HG02610 (cell line): ENCODE measurements around the gene USP3.

Experiments
- ATAC-seq: cut with Tn5 transposase; IDR thresholded peaks from one replicate; pipeline ENCODE4 v1.9.1; 2021; ENCODE audit warnings: mild to moderate bottlenecking, moderate library complexity; ENCODE audit not compliant: unreplicated experiment

Gene USP3

GRCh38 chr15:63535689-63536088 lies 31.3 kb downstream of the USP3 start:
- ATAC-seq, result no peak

DNA sequence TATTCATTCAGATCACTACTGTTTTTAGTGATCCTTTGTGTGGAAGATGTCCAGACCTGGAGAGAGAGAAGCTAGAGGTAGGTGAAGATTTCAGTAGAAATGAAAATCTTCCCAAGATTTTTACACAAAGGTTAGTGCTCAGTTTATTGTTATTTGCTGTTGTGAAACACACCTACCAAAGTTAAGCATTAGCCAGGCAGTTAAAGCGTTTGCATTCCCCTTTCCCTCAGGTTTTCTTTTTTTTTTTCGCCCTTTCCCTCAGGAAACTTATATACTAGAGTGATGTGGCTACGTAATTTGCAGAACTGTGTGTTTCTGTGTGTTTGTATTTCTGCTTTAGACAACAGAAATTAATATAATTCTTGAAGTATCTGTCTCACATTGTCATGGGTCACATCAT lies 34.5 kb downstream of the USP3 start:
- ATAC-seq, result no peak

DNA sequence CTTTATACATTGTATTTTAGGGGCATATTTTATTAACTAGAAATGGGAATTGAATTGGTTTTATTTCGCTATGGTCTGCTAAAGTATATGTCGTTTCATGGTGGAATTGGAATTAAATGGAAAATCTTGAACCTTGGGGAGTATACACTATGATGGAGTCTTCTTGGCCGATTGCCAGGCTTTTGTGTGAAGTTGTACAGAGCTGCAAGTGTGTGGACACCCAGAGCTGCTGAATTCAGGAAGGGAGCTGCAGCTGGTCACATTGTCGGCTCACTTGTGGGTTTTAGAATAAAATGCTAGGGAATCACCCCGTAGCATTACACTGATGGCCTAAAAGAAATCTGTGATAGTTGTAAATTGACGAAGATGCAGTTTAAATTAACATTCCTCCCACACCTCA lies 35.1 kb downstream of the USP3 start:
- ATAC-seq, result no peak

GRCh38 chr15:63539998-63540397 lies 35.6 kb downstream of the USP3 start:
- no peak for ATAC-seq

DNA sequence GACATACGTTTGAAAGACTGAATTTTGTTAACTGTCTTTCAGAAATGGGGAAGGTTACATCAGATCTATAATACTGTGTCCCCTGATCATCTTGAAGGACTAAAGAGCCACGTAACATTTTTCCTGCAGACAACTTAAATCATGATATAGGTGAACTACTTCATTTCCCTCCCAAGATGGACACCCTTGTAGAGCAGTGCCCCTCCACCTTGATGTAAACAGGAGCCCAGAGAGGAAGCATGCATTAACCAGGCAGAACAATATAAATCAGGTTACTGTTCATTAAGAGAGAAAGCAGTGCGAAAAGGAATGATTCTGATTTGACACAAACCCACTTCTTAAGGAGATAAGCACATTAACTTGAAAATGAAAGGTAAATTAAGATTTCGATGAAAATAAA lies 36.1 kb downstream of the USP3 start:
- ATAC-seq, result no peak

DNA sequence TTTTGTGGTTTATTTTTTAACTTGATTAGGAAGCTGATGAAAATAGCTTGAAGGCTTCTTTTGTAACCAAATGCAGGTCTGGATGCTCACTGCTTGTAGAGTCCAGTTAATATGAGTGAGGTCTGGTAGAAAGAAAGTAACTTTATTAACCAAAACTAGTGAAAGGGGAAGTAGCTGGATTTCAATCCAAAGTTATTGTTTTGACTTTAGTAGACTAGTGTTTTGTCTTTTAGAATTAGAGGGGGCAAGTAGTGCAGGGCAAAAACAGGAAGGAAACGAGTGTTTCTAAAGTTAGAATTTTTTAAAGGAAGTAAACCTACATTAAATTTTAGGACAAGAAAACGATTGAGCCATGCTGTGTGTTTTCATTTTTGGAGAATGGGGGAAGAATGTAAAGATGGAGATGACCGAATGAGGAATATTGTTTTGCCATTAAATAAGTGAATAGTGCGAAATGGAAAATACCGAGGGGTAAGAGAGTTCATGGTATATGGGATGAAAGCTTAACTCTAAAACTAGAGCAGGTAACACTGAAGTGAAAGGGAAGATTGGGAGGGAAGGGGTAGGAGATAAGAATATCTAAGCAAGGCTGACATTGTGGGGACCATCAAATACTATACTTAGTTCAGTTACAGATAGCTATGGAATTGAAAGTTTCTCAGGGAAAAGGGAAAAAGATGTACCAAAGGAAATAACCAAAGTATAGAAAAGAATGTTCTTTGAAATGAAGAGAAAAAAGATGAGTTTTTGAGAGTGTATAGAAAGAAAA lies 40.0 kb downstream of the USP3 start:
- no peak for ATAC-seq

DNA sequence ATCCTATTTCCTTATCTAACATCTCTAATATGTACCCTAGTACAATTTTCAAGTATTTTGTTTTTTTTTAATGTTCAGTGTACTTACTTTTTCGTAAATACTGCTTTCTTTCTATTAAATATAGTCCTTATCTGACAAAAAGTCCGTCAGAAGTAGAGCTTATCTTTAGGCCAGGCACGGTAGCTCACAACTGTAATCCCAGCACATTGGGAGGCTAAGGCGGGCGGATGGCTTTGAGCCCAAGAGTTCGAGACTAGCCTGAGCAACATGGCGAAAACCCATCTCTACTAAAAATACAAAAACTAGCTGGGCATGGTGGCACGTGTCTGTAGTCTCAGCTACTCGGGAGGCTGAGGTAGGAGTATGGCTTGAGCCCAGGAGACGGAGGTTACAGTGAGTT lies 41.1 kb downstream of the USP3 start:
- ATAC-seq, result no peak

DNA sequence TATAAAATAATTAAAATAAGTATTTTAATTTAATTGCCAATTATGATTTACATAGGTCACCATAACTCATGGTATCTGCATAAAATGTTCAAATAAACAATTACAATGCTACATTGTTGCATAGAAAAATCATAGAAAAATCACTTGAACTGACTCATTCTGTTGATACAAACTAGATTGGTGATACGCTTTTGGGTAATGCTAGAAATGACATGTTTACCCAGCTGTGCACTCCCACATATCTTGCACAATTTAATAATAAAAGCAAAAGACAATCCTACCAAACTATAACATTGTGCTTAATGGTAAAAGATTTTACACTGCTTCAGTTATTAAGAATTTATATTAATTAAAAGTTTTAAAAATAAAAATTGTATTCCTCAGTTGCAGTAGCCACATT lies 47.0 kb downstream of the USP3 start:
- ATAC-seq, result no peak

DNA sequence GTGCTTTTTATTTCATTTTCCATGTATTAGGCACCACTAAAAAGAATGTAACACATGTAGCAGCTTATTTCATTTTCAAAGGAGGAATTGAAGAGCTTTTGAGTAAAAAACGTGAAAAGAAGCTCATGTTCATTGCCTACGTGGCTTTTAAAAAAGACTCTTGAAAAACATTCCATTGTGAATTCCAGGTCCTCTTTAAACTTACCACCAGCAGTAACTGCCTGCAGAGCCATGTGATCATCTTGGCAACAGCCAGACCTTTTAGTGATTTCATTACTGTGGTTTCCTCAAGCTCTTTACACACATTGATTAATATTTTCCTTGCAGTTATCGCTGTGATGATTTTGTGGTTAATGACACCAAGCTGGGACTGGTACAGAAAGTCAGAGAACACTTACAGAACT lies 49.0 kb downstream of the USP3 start:
- ATAC-seq, result no peak

DNA sequence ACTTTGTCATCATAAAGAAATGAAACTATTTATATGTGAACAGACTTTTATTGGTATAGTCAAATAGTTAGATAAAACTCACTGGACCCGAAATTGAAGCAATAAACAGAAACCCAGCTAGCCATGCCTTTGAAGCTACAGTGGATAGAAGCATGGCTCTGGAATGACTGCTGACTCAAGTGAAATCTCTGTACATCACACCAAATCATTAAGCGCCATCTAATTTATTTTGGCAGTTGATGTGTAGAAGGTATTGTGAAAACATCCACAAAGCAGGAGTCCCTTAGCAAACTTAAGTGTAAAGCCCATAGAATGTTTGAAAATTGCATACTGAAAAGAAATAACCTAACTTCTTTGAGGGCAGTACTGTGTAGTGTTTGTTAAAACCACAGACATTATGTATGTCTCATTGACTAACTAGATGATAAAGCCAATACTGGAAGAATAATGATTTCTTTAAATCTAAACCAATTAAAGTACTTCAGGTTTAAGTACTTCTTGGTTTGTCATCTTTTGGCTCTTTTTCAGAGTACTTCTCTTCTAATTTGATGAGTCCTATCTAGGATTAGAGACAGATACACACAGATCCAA lies 50.0 kb downstream of the USP3 start:
- no peak for ATAC-seq

DNA sequence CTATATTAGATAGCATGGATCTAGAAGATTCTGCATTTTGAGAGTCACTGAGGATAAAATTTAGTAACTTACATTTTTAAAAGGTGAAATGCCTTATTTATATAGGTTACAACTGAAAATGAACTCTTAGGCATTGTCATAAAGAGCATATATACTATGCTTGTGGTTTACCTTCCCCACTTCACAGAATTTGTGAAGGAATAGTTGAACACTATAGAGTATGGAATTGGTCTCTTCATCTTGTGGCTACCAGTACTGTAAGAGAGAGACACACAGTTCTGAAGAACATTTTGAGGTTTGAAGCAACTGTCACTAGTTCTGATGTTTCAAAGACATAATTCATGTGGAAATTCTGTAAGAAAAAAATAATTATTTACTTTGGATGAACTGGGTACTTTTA lies 51.1 kb downstream of the USP3 start:
- no peak for ATAC-seq

DNA sequence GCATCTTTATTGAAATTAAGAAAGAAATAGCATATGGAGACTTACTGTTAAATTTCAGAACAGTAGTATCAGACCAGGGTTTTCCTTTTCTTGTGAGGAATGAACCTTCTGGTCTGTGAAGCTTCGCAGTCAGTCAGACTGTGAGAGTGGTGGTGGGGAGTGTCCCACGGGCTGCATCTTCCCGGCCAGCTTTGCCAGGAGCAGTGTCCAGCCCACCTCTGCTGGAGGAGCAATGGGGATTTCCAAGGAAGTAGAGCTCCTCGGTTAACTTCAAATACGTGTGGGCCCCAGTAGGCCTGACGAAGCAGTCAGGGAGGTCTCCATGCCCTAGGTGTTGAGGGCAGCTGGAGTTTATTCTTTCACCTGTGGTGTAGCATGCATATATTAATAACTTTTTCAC lies 51.9 kb downstream of the USP3 start:
- ATAC-seq, result no peak

DNA sequence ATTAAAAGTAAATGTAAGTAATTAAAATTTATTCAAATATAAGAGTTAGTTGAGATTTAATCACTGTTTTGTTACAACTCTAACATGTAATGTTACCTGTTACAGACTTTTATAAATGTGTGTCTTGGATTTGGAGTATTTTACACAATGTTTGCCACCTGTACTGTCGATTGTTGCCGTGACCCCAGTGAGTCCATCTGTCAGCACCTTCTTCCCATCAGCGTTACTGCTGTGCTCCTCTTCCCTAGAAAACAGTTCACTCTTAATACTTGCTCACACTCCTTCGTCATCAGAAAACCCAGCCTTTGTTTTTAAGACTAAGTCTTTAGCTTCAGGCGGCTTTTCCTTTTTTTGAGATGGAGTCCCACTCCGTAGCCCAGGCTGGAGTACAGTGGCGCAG lies 52.3 kb downstream of the USP3 start:
- ATAC-seq, result no peak

DNA sequence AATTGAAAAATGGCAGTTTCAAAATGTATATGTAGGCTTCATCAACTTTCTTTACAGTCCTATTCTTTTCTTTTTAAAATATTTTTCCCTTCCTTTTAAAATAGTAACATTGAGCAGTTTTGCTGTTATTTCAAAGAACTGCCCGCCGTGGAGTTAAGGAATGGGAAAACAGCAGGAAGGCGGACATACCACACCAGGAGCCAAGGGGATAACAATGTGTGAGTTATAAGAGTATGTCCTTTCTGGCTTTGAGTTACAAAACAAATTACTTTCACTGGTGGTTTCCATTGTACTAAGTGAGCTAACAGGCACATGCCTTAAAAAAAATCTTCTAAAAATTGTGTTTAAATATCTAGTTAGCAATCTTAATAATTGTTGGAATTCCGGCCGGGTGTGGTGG lies 55.4 kb downstream of the USP3 start:
- ATAC-seq, result no peak

DNA sequence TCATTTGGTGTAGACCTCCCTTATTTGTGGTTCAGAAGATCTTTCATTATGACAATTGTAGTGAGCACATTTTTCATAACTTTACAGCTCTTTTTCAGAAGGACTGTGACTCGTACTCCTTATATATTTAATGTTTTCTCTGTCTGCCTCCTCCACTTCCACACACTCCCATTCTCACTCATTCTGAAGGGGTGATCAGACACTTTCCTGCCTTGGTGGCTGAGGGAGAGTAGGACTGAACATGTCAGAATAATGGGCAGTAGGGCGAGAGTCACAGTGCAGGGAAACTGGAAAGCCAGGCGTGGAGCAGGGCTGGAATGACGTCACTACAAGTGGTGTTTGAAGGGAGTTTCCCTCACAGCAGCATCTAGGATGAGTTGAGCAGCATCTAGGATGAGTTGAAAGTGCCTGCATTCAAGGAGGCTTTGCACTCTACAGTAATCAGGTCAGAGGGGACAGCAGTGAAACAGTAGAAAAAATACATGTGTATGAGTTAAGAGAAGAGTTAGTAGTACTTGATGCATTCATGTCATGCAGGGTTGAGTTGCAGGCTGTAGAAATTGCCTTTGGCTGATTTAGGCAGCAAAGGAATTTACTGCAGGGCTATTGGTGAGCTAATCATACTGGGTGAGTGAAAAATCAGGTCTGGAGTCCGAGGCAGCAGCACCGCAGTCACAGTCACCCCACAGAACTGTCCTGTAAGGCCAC lies 56.5 kb downstream of the USP3 start:
- no peak for ATAC-seq

DNA sequence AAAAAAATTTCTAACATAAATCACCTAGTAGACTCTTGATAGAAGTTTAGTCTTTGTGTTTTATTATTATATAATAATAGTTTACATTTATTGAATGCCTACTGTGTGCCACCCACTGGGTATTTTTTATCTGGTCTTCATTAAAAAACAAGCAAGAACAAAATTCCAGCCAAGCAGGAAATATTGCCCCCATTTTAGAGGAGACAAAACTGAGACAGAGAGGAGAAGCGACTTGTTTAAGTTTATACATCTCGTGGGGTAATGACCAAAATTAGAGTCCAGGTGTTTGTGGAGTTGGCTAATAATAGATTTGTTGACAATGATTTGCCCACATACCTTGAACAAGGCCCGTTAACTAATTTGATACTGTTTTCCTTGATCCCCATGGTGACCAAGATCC lies 59.7 kb downstream of the USP3 start:
- ATAC-seq, result no peak

GRCh38 chr15:63565536-63566186 lies 61.3 kb downstream of the USP3 start:
- no peak for ATAC-seq

- ATAC-seq, result no peak
Observed at GRCh38 chr15:63572749-63573464, 68.5 kb downstream of the USP3 start.

DNA sequence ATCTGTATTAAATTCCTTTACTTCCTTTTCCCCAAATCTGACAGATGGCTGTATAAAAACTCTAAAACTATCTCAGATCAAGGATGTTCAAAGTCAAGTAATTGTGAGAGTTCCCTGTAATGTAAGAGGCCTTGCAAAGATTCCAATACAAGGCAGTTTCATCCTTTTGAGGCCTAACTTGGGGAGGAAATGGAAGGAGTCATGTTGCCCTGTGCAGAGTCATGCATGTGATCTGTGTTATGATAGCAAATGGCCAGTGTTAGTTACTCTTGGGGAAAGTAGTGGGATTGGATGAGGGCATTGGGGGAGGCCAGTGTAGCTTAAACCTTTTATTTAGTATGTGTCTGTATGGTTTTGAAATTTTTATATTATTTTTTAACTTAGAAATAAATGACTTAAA lies 69.1 kb downstream of the USP3 start:
- ATAC-seq, result no peak

DNA sequence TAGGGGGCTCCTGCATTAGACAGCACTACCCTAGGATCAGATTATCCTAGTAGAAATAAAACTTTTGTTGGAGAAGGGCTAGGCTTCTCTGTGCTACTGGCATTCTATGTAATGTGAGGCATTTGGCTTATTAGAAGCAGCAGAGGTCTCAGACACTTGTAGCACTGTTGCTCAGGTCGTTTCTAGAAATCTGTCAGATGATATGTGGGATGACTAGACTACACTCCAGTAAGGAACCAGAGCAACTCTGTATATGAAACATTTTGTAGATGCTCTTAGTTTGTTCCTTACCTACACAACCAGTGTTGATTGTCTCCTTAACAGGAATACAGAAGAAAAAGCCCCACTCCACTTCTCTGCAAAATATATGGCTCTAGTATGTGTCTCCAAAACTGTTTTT lies 70.9 kb downstream of the USP3 start:
- ATAC-seq, result no peak

- ATAC-seq, result no peak
Observed at GRCh38 chr15:63576441-63576840, 72.0 kb downstream of the USP3 start.
